Measurements from ENCODE around the gene IFITM2. TPM values are rescaled to one million over a fixed set of nuclear protein-coding genes. Genes with fewer than 3 reads are reported as not detected.
"Not testable (repeated sequence)": the region's sequence is repeated elsewhere in the genome, so short reads cannot be mapped to it uniquely, and the experiment has no call there.

IFITM2 gene
- polyA plus RNA-seq, 4 donors: 157 to 239 (median 215) TPM

DNA sequence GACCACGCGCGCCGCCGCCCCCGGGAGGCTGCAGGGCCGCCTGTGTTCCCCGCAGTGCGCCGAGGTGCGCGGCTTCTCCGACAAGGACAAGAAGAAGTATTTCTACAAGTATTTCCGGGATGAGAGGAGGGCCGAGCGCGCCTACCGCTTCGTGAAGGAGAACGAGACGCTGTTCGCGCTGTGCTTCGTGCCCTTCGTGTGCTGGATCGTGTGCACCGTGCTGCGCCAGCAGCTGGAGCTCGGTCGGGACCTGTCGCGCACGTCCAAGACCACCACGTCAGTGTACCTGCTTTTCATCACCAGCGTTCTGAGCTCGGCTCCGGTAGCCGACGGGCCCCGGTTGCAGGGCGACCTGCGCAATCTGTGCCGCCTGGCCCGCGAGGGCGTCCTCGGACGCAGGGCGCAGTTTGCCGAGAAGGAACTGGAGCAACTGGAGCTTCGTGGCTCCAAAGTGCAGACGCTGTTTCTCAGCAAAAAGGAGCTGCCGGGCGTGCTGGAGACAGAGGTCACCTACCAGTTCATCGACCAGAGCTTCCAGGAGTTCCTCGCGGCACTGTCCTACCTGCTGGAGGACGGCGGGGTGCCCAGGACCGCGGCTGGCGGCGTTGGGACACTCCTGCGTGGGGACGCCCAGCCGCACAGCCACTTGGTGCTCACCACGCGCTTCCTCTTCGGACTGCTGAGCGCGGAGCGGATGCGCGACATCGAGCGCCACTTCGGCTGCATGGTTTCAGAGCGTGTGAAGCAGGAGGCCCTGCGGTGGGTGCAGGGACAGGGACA is 26.7 kb upstream of the IFITM2 start:
- DNase-seq (ENCODE audit: low read depth in 4 of 4, low spot score in 3 of 4): no peak

- DNase-seq (ENCODE audit: low read depth in 4 of 4, low spot score in 3 of 4): no peak
Measured at GRCh38 chr11:281486-282161, 26.0 kb upstream of the IFITM2 start.

- DNase-seq (ENCODE audit: low read depth in 4 of 4, low spot score in 3 of 4): no peak
Measured at GRCh38 chr11:282171-282570, 25.4 kb upstream of the IFITM2 start.

DNA sequence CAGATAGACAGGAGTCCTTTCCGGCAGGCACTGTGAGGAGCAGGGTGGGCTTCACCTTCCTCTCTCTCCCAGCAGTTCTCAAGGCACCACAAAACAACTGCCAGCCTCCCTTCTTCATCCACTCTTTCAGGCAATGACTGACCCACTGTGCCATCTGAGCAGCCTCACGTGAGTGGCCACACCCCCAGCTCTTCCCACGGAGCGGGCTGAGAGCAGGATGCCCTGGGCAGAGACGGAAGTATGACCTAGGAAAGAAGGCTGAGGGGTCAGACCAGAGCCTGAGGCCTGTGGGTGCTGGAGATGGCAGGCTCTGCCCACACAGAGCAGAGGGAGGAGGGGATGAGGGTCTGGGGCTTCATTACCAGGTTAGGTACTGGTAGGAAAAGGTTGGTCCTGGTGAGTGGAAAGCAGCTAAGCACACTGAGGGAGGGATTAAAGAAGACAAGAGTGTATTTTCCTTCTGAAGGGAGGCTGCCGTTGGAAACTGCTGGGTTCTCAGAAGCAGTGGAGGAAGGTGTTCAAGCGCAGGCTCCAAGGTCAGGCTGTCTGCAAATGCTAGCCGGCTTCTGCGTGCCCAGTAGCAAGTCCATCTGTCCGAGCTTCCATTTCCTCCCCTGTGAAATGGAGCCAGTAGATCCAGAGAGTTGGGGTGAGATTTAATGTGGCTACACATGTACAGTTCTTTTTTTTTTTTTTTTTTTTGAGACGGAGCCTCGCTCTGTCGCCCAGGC is 24.8 kb upstream of the IFITM2 start:
- no peak for DNase-seq (ENCODE audit: low read depth in 4 of 4, low spot score in 3 of 4)

- no peak for DNase-seq (ENCODE audit: low read depth in 4 of 4, low spot score in 3 of 4)
Measured at GRCh38 chr11:283405-284104, 24.1 kb upstream of the IFITM2 start.

DNA sequence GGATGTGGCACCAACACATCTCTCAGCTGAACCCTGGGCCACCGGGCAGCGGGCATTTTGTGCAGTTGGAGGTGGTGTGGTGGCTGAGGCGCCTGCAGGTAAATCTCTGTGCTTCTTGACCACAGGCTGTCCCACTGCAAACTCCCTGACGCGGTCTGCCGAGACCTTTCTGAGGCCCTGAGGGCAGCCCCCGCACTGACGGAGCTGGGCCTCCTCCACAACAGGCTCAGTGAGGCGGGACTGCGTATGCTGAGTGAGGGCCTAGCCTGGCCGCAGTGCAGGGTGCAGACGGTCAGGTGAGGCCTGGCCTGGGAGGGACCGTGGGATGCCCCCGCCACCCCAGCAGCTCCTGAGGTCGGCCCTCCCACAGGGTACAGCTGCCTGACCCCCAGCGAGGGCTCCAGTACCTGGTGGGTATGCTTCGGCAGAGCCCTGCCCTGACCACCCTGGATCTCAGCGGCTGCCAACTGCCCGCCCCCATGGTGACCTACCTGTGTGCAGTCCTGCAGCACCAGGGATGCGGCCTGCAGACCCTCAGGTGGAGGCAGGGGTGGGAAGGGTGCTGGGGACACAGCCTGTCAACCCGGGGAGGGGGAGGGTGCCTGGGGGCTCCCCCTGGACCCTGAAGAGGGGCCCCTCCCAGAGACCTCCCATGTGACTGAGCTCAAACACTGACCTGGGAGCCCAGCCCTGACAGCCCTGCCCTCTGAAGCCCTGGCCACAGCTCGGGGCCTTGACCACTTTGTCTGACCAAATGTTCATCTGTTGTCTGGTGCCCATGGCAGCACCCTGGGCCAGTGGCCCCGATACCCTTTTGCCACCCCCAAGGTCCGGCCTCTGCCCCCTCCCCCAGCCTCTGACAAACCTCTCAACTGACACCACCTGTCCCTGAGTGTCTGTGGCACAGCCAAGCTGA is 23.3 kb upstream of the IFITM2 start:
- no peak for DNase-seq (ENCODE audit: low read depth in 4 of 4, low spot score in 3 of 4)

GRCh38 chr11:285021-285893 is 22.4 kb upstream of the IFITM2 start:
- no peak for DNase-seq (ENCODE audit: low read depth in 4 of 4, low spot score in 3 of 4)

- no peak for DNase-seq (ENCODE audit: low read depth in 4 of 4, low spot score in 3 of 4)
Measured at GRCh38 chr11:285894-286220, 21.8 kb upstream of the IFITM2 start.

DNA sequence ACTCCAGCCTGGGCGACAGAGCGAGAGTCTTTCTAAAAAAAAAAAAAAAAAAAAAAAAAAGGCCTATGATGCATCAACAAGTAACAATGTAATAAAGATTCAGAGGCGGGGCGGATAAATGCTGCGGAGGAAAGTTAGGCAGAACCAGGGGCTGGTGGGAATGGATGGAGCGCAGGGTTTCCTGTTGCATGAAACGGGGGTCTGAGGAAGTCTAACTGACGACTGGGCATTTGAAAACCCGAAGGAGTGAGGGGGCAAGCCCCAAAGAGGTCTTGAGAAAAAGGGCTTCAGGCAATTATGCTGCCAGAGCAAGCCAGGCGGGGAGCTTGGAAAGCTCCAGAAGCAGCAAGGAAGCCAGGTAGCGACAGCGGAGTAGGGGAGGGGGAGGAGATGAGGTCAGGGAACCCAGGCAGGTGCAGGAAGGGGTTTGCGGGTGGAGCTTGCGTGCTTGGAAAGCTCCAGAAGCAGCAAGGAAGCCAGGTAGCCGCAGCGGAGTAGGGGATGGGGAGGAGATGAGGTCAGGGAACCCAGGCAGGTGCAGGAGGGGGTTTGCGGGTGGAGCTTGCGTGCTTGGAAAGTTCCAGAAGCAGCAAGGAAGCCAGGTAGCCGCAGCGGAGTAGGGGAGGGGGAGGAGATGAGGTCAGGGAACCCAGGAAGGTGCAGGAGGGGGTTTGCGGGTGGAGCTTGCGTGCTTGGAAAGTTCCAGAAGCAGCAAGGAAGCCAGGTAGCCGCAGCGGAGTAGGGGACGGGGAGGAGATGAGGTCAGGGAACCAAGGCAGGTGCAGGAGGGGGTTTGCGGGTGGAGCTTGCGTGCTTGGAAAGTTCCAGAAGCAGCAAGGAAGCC is 20.4 kb upstream of the IFITM2 start:
- DNase-seq (ENCODE audit: low read depth in 4 of 4, low spot score in 3 of 4): not testable (repeated sequence)

GRCh38 chr11:287821-288477 is 19.7 kb upstream of the IFITM2 start:
- DNase-seq (ENCODE audit: low read depth in 4 of 4, low spot score in 3 of 4): no peak

GRCh38 chr11:288478-289397 is 18.9 kb upstream of the IFITM2 start, which contains the start of gene PGGHG:
PGGHG (plus strand) TSS chr11:289126; CDS start chr11:289817, 691 bp downstream.
- DNase-seq (ENCODE audit: low read depth in 4 of 4, low spot score in 3 of 4): no peak

DNA sequence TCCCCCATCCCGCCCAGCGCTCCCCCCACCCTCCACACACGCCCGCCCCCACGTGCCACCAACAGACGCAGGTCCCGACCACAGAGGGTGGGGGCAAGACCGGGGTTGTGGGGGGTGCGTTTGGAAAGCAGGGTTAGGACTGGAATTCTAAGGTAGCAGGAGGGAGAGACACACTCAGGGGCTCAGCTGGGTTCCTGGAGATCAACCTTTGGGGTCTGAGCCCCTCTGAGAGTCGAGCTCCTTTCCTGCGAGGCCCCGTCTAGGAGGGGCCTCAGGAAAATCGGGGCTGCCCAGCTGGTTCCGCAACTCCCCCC is 18.3 kb upstream of the IFITM2 start:
- no peak for DNase-seq (ENCODE audit: low read depth in 4 of 4, low spot score in 3 of 4)

- no peak for DNase-seq (ENCODE audit: low read depth in 4 of 4, low spot score in 3 of 4)
Measured at GRCh38 chr11:289712-290620, 17.6 kb upstream of the IFITM2 start.

GRCh38 chr11:290621-291231 is 16.9 kb upstream of the IFITM2 start:
- no peak for DNase-seq (ENCODE audit: low read depth in 4 of 4, low spot score in 3 of 4)

Data from left renal pelvis (tissue), 4 donors.